ENCODE measurements around the gene BZW1. TPM values are rescaled to one million over a fixed set of nuclear protein-coding genes. Genes with fewer than 3 reads are reported as not detected.
A peak's percentile ranks its signal among the peaks of the same experiment; 100 is the strongest.

The BZW1 gene
- total RNA-seq, 2 experiments from 2014 or later = 266 to 272 TPM

DNA sequence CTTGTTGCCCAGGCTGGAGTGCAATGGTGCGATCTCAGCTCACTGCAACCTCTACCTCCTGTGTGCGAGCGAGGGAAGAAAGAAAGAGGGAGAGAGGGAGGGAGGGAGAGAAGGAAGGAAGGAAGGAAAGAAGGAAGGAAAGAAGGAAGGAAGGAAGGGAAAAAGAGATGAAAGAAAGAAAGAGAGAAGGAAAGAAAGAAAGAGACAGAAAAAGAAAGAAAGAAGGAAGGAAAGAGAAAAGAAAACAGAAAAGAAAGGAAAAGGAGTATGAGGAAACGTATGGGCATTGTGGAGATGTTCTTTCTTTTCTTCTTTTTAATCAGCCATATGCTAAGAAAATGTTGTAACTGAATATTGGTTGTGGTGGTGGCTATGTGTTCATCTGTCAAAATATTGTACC lies 36.2 kb downstream of the BZW1 start:
- Mint-ChIP-seq H3K4me3 (no peak overlapping the region), H3K36me3 (ENCODE audit: low read depth) (peaks cover 29% of the 10 kb centered on the region), H3K27me3 (no peaks in the 10 kb centered on the region), H3K9me3 (no peaks in the 10 kb centered on the region), H3K27ac (no peak overlapping the region), H3K4me1 (peaks cover 2% of the 10 kb centered on the region)
- ChIA-PET CTCF (no interaction called here), POLR2A (interaction anchor here (1.8 to 2.5 kb wide), 3 partner anchors 11 to 29 kb away, joined by 6 to 18 read pairs (median 18); partner anchors contain the start of gene CLK1)
- DNase-seq = no peak

DNA sequence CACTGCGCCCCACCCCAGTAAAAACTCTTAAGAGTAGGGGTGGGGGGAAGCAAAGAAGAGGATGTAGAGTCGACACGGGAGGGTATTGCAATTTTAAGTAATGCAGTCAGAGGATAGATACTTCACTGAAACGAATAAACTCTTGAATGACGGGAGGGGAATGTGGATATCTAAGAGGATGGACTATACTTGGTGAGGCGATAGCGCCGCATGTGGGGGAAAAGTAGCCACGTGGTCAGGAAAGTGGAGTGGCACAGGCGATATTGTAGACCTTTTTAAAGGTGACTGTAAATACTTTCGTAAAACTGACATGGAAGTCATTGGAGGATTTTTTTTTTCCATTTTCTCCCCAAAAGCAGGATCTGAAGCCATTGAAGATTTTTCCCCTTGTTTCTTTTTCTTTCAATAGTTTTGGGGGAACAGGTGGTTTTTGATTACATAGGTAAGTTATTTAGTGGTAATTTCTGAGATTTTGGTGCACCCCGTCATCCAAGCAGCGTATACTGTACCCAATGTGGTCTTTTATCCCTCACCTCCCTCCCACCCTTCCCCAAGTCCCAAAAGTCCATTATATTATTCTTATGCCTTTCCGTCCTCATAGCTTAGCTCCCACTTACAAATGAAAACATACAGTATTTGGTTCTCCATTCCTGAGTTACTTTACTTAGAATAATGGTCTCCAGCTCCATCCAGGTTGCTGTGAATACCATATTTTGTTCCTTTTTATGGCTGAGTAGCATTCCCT lies 39.0 kb downstream of the BZW1 start:
- Mint-ChIP-seq H3K27ac (no peak overlapping the region), H3K4me3 (no peak overlapping the region), H3K27me3 (no peaks in the 10 kb centered on the region), H3K9me3 (no peaks in the 10 kb centered on the region), H3K36me3 (ENCODE audit: low read depth) (peaks cover 48% of the 10 kb centered on the region), H3K4me1 (peaks cover 2% of the 10 kb centered on the region)
- ChIA-PET CTCF (no interaction called here), POLR2A (interaction anchor here (1.4 to 3.0 kb wide), 4 partner anchors 9 to 23 kb away, joined by 4 to 18 read pairs (median 11); partner anchors contain the start of gene CLK1)
- no peak for DNase-seq

DNA sequence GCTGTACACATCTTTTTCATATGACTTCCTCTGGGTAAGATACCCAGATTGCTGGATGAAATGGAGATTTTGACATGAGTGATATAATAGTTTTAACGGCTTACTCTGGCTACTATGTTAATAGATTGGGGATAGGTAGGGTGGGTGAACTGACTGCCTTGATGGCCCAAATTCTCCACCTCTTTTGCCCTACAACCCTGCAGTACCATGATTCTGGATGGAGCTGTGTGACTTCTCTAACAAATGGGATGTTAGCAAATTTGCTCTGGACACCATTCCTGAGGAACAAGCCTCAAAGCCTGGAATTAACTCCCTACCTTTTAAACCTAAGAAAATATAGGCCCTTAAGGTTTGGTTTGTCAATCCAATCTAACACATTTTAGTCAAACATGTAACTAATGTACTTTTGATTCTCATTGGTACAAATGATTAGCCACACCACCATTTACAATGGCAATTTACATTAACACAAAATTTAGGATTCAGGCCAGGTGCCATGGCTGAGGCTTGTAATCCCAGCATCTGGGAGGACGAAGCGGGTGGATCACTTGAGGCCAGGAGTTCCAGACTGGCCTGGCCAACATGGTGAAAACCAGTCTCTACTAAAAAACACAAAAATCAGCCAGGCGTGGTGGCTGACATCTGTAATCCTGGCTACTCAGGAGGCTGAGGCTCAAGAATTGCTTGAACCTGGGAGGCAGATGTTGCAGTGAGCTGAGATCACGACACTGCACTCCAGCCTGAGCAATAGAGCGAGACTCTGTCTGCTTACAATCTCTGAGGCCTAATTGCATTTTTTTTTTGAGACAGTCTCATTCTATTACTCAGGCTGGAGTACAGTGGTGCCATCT lies 39.9 kb downstream of the BZW1 start:
- DNase-seq = no peak
- POLR2A ChIA-PET = interaction anchor here (1.4 to 3.0 kb wide), 3 partner anchors 8 to 10 kb away, joined by 4 to 18 read pairs (median 5); no protein-coding TSS in a partner anchor
- CTCF ChIA-PET = interaction anchor here (1.0 kb wide), 1 partner anchor 49 kb away, joined by 3 read pairs; no protein-coding TSS in a partner anchor
- H3K36me3 Mint-ChIP-seq (ENCODE audit: low read depth) = peaks cover 52% of the 10 kb centered on the region
- no peak overlapping the region for H3K27ac Mint-ChIP-seq
- H3K9me3 Mint-ChIP-seq = no peaks in the 10 kb centered on the region
- H3K4me1 Mint-ChIP-seq = peaks cover 5% of the 10 kb centered on the region
- no peak overlapping the region for H3K4me3 Mint-ChIP-seq
- no peaks in the 10 kb centered on the region for H3K27me3 Mint-ChIP-seq

DNA sequence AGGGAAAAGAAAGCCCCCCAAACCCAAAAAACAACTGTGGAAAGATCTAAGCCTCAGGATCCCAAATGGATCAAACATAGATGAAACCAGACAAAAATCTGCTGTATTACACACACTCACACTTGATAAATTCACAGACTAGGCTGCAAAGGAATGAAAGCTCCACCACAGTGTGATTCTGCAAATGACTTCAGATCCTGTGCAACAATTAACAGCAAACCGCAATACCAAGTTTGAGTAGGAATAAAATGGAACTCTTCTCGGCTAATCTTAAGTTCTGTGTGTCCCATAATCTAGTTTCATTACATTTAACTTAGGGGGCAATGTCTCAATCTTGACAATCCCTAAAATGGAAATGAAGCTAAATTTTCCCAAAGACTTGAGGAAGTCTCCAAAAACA lies 40.9 kb downstream of the BZW1 start:
- H3K27ac Mint-ChIP-seq = no peak overlapping the region
- DNase-seq = no peak
- H3K27me3 Mint-ChIP-seq = no peaks in the 10 kb centered on the region
- H3K36me3 Mint-ChIP-seq (ENCODE audit: low read depth) = peaks cover 62% of the 10 kb centered on the region
- peaks cover 14% of the 10 kb centered on the region for H3K4me1 Mint-ChIP-seq
- POLR2A ChIA-PET = interaction anchor here (1.1 to 3.0 kb wide), 4 partner anchors 9 to 38 kb away, joined by 3 to 19 read pairs (median 12); partner anchors contain the start of gene CLK1
- no peak overlapping the region for H3K4me3 Mint-ChIP-seq
- CTCF ChIA-PET = interaction anchor here (1.0 kb wide), 1 partner anchor 48 kb away, joined by 3 read pairs; no protein-coding TSS in a partner anchor
- H3K9me3 Mint-ChIP-seq = no peaks in the 10 kb centered on the region

DNA sequence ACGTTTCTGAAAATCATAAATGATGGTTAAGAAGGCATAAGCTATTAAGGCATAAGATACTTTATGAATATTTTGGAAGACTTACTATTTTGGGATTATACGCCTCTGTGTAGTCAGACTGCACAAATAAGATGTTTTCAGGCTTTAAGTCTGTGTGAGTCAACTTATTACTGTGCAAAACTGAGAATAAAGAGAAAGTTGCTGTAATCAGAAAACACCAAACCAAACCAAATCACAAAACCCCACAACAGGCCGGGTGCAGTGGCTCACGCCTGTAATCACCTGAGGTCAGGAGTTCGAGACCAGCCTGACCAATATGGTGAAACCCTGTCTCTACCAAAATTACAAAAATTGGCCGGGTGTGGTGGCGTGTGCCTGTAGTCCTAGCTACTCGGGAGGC lies 45.1 kb downstream of the BZW1 start:
- Mint-ChIP-seq H3K27ac (no peak overlapping the region), H3K9me3 (no peaks in the 10 kb centered on the region), H3K4me1 (peaks cover 50% of the 10 kb centered on the region), H3K36me3 (ENCODE audit: low read depth) (peaks cover 86% of the 10 kb centered on the region), H3K4me3 (no peak overlapping the region), H3K27me3 (no peaks in the 10 kb centered on the region)
- CTCF ChIA-PET = no interaction called here
- DNase-seq = no peak
- POLR2A ChIA-PET = interaction anchor here (0.7 to 2.2 kb wide), 6 partner anchors 12 to 46 kb away, joined by 3 to 8 read pairs (median 6); partner anchors contain the start of genes BZW1, NIF3L1 and PPIL3

DNA sequence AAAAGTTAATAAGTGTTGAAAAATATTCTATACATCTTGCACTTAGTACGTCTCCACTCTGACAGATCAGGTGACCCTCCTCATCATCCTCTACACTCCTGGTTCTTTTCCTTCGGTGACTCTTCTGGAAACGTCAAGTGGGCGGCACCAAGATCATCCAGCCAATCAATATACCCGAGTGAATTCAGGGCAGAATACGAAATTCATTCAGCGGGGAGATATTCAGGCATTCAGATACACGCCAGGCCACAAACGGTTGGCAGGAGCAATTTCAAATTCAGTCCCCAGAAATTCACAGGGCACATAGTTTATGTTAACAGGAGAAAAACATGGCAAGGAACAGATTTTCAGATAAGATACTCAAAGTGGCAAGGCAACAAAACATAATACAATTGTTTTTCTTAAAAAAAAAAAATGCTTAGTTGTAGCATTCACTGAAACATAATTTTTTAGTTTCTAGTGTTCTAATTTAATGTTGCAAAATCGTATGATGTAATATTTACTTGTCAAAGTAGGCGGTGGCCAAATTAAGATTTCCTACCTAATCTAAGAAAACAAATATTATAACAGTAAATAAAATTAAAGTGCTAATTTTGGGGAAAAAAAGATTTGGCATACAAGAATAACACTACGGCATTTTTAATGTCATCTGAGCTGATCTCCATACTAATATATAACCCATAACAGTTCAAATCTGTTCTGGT lies 48.5 kb downstream of the BZW1 start:
- Mint-ChIP-seq H3K27me3 (no peaks in the 10 kb centered on the region), H3K36me3 (ENCODE audit: low read depth) (peaks cover 84% of the 10 kb centered on the region), H3K4me1 (peaks cover 59% of the 10 kb centered on the region), H3K9me3 (no peaks in the 10 kb centered on the region), H3K27ac (peak overlapping the region; percentile 74), H3K4me3 (peak overlapping the region; percentile 94)
- POLR2A ChIA-PET = interaction anchor here (0.7 to 6.9 kb wide), 7 partner anchors 8 to 257 kb away, joined by 3 to 199 read pairs (median 5); partner anchors contain the start of genes NIF3L1 and PPIL3
- CTCF ChIA-PET = no interaction called here
- no peak for DNase-seq

DNA sequence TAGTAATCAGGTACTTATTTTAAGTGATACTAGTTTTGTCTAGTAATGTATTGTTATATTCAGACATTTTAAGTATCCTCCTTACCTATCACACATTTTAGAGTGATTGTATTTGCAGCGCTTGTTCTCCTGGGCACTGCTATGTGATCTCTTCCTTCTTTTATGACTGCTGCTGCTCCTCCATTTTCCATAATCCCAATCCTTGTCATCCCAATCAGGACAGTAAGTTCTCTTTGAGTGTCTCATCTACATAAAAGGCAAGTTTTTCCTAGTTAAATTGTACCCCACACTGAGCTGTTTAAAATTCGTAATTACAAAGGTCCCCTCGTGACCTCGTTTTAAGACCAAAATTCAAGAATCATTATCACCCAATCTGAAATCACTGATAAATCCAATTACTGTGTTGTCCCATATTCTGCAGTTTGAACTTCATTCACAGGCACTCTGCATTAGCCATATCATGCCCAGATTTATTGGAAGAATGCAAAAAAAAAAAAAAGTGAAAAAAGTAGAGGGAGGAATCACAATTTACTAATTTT lies 50.0 kb downstream of the BZW1 start:
- peak overlapping the region; percentile 94 for H3K4me3 Mint-ChIP-seq
- peaks cover 60% of the 10 kb centered on the region for H3K4me1 Mint-ChIP-seq
- peaks cover 78% of the 10 kb centered on the region for H3K36me3 Mint-ChIP-seq (ENCODE audit: low read depth)
- DNase-seq = no peak
- no peaks in the 10 kb centered on the region for H3K9me3 Mint-ChIP-seq
- no peaks in the 10 kb centered on the region for H3K27me3 Mint-ChIP-seq
- H3K27ac Mint-ChIP-seq = peak overlapping the region; percentile 100
- ChIA-PET CTCF (no interaction called here), POLR2A (interaction anchor here (0.6 to 6.9 kb wide), 7 partner anchors 9 to 261 kb away, joined by 3 to 199 read pairs (median 5); partner anchors contain the start of genes BZW1, NIF3L1 and PPIL3)

DNA sequence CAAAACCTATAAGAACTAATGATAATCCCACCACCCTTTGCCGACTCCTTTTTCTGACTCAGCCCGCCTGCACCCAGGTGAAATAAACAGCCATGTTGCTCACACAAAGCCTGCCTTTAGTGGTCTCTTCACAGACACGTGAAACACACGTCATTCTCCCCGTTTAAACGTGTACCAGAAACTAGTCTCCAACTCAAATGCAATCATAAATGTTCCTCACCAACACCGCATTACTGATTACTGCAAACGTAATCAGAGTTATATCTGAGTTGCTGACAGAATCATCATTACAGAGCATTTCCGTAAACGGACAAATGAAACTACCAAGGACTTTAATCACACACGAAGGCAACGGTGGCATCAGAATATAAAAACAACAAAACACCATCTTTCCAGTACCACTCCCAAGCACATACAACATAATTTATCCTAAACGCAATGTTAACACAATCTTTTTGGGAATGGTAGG lies 50.9 kb downstream of the BZW1 start:
- POLR2A ChIA-PET = interaction anchor here (1.3 to 6.9 kb wide), 8 partner anchors 11 to 371 kb away, joined by 4 to 199 read pairs (median 28); partner anchors contain the start of genes BZW1, CFLAR, NIF3L1 and ORC2
- Mint-ChIP-seq H3K27ac (peak overlapping the region; percentile 100), H3K27me3 (no peaks in the 10 kb centered on the region), H3K4me3 (peak overlapping the region; percentile 94), H3K4me1 (peaks cover 57% of the 10 kb centered on the region), H3K36me3 (ENCODE audit: low read depth) (peaks cover 69% of the 10 kb centered on the region), H3K9me3 (no peaks in the 10 kb centered on the region)
- CTCF ChIA-PET = no interaction called here
- peak; percentile 67 for DNase-seq

DNA sequence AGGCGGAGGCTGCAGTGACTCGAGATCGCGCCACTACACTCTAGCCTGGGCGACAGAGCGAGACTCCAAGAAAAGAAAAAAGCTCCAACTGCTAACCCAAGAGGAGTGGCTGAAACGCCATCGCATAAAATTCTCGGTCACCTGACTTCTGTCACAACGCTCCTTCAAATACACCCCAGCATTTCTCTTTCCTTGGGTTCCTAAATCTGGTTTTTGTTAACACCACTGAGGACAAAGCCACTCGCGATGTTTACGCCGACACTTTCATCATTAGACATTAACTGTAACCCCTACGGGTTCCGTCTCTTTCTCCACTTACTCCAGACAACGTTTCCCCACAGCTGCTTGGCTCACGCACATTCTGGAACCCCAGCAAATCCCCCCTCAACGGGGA lies 52.1 kb downstream of the BZW1 start:
- Mint-ChIP-seq H3K4me3 (peak overlapping the region; percentile 94), H3K27me3 (no peaks in the 10 kb centered on the region), H3K4me1 (peaks cover 52% of the 10 kb centered on the region), H3K36me3 (ENCODE audit: low read depth) (peaks cover 60% of the 10 kb centered on the region), H3K27ac (peak overlapping the region; percentile 100), H3K9me3 (no peaks in the 10 kb centered on the region)
- DNase-seq = peak; percentile 46
- POLR2A ChIA-PET = interaction anchor here (0.8 to 6.9 kb wide), 56 partner anchors 8 to 1402 kb away, joined by 3 to 199 read pairs (median 9); partner anchors contain the start of genes BZW1, CASP10, CASP8 and CFLAR
- CTCF ChIA-PET = interaction anchor here (1.0 to 1.8 kb wide), 8 partner anchors 24 to 369 kb away, joined by 3 to 16 read pairs (median 4); partner anchors contain the start of genes BZW1, NIF3L1 and PPIL3

DNA sequence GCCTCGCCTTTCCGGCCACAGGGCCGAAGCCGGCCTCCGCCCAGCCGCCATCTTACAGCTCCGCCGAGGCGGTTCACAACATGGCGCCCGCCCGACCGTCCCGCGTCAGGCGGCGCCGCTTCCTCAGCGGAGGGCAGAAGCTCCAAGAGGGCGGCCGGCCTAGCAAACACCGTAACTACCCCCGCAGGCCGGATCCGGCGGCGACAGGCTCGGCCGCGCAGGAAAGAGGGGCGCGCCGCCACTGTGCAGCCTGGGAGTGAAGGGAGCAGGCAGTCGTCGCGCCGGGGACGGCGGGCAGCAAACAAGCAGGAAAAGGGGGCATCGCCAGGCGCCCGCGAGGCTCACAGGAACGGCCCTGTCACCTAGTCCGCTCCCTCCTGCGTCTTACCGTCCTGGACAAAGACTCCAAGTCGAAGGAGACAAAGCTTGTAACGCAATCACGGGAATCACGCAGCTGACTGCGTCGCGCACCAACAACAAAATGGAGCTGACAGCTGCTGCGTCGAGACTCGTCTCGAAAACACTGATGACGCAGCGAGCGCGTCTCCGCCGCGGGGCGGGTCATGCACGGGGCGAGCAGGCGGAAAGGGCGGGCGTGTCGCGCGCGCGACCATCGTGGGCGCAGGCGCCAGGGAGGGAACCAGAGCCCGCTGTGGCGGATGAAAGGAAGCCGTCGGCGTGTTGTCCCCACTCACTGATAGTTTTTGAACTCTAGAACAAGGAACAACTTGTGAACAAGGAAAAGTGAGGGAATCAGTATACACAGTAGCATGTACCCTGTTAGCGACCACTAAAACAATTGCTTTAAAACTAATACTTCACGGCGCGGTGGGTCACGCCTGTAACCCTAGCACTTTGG lies 52.7 kb downstream of the BZW1 start, which contains the start of gene CLK1:
Gene CLK1 (minus strand): TSS at position 483 of the 859 bp plus-strand sequence. CDS start 2,796 bp downstream, outside the sequence.
- peaks cover 59% of the 10 kb centered on the region for H3K36me3 Mint-ChIP-seq (ENCODE audit: low read depth)
- ChIA-PET POLR2A (interaction anchor here (0.5 to 6.9 kb wide), 60 partner anchors 9 to 1402 kb away, joined by 3 to 199 read pairs (median 9); partner anchors contain the start of genes BZW1, CASP10, CASP8 and CFLAR), CTCF (interaction anchor here (0.6 to 1.8 kb wide), 11 partner anchors 12 to 368 kb away, joined by 3 to 16 read pairs (median 4); partner anchors contain the start of genes BZW1, NIF3L1 and PPIL3)
- H3K4me1 Mint-ChIP-seq = peaks cover 53% of the 10 kb centered on the region
- H3K27me3 Mint-ChIP-seq = no peaks in the 10 kb centered on the region
- H3K9me3 Mint-ChIP-seq = no peaks in the 10 kb centered on the region
- H3K4me3 Mint-ChIP-seq = peak within 1 kb of the TSS; percentile 94
- DNase-seq = peak; percentile 97
- H3K27ac Mint-ChIP-seq = peak within 1 kb of the TSS; percentile 100

DNA sequence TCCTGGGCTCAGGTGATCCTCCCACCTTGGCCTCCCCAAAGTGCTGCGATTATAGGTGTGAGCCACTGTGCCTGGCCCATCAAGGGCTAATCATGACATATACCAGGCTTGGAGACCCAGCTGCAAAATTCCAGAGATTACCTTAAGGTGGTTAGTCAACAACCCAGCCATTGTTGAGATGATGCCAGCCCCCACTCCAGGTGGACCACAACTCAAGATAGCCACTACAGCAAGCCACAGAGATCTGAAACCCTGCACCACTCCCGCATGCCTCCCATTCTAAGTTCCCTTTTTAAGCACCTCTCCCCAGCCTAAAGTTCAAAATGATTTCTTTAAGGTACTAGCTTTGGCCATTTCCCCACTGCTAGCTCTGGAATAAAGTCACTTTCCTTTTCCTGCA lies 57.3 kb downstream of the BZW1 start:
- Mint-ChIP-seq H3K27ac (peak overlapping the region; percentile 77), H3K4me1 (peaks cover 43% of the 10 kb centered on the region), H3K4me3 (no peak overlapping the region), H3K27me3 (no peaks in the 10 kb centered on the region), H3K9me3 (no peaks in the 10 kb centered on the region), H3K36me3 (ENCODE audit: low read depth) (peaks cover 44% of the 10 kb centered on the region)
- POLR2A ChIA-PET = interaction anchor here (0.9 to 5.6 kb wide), 8 partner anchors 10 to 314 kb away, joined by 3 to 32 read pairs (median 4); partner anchors contain the start of genes CASP10, NIF3L1 and PPIL3
- DNase-seq = no peak
- CTCF ChIA-PET = interaction anchor here (0.9 to 1.6 kb wide), 4 partner anchors 20 to 363 kb away, joined by 3 to 6 read pairs (median 5); partner anchors contain the start of genes NIF3L1 and PPIL3
